Body of pancreas (tissue), 4 donors: ENCODE data around the gene MBD3.

Source experiments
- POLR2A ChIP-seq, 3 donors: fragments of 450-650 bp; IDR thresholded peaks; one replicate each; pipeline ENCODE4 v1.6.1; 2016; ENCODE audit warnings: antibody characterized with exemption in 3 of 3, mild to moderate bottlenecking in 2 of 3
- TF ChIP-seq, protein P1 (sequence below), 7 experiments: fragments of 450-650 bp in 4 of 7; fragments of 200-600 bp in 3 of 7; sonication (generic) in 3 of 7; IDR thresholded peaks; one replicate each; pipeline ENCODE4 v1.5.1; 2016 to 2019; ENCODE audit warnings: antibody characterized with exemption in 7 of 7

DNA sequence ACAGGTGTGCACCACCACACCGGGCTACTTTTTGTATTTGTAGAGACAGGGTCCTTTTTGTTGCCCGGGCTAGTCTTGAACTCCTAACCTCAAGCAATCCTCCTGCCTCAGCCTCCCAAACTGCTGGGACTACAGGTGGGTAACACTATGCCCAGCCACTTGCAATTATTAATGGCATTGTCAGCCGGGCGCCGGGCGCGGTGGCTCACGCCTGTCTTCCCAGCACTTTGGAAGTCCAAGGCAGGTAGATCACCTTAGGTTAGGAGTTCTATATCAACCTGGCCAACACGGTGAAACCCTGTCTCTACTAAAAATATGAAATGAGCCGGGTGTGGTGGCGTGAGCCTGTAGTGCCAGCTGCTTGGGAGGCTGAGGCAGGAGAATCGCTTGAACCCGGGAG lies 21.8 kb downstream of the MBD3 start:
- TF ChIP-seq, protein P1, sequence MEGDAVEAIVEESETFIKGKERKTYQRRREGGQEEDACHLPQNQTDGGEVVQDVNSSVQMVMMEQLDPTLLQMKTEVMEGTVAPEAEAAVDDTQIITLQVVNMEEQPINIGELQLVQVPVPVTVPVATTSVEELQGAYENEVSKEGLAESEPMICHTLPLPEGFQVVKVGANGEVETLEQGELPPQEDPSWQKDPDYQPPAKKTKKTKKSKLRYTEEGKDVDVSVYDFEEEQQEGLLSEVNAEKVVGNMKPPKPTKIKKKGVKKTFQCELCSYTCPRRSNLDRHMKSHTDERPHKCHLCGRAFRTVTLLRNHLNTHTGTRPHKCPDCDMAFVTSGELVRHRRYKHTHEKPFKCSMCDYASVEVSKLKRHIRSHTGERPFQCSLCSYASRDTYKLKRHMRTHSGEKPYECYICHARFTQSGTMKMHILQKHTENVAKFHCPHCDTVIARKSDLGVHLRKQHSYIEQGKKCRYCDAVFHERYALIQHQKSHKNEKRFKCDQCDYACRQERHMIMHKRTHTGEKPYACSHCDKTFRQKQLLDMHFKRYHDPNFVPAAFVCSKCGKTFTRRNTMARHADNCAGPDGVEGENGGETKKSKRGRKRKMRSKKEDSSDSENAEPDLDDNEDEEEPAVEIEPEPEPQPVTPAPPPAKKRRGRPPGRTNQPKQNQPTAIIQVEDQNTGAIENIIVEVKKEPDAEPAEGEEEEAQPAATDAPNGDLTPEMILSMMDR (IDR thresholded peaks at IDR 0.05): no peak
- no peak for TF ChIP-seq POLR2A (IDR thresholded peaks at IDR 0.05)
